Fibroblast of gingiva (primary cell): Measurements from ENCODE around the gene MEIS1.
A peak's percentile ranks its signal among the peaks of the same experiment; 100 is the strongest.

ENCODE experiments used
- DNase-seq: peaks from one replicate; pipeline ENCODE4 v3.0.0-alpha.2; 2011; ENCODE audit warnings: low read depth

Gene MEIS1

DNA sequence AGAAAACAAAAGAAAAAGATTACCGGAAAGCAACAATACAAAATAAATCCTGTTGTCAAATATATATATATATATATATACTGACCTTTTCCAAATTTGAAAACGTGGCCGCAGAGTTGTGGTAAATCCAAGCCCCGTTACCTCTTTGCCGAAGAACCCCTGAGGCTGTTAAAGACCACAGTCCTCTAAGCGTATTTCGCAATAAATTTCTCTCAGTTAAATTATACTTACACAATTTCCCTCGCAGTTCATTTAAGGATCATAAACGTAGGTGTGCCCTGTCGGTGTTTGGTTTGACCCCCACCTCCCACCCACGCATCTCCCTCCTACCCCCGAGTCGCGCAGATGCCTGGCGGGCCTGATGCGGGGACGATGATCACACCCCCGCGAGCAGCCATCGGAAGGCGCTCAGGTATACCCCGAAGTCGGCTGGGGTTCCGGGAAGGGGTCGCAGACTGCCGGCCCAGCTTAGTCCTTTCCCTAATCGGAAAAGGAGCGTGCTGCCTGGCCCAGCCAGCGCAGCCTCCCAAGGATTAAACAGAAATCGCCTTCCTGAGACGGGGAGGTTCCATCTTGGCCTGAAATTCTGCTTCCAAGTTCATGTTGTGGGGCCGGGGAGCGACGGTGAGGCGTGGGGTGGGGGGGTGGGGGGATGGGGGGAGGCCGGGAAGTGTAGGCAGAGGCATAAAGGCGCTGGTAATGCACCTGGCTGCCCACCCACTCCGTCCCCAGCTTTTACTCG is 2.9 kb upstream of the MEIS1 start:
- no peak for DNase-seq

DNA sequence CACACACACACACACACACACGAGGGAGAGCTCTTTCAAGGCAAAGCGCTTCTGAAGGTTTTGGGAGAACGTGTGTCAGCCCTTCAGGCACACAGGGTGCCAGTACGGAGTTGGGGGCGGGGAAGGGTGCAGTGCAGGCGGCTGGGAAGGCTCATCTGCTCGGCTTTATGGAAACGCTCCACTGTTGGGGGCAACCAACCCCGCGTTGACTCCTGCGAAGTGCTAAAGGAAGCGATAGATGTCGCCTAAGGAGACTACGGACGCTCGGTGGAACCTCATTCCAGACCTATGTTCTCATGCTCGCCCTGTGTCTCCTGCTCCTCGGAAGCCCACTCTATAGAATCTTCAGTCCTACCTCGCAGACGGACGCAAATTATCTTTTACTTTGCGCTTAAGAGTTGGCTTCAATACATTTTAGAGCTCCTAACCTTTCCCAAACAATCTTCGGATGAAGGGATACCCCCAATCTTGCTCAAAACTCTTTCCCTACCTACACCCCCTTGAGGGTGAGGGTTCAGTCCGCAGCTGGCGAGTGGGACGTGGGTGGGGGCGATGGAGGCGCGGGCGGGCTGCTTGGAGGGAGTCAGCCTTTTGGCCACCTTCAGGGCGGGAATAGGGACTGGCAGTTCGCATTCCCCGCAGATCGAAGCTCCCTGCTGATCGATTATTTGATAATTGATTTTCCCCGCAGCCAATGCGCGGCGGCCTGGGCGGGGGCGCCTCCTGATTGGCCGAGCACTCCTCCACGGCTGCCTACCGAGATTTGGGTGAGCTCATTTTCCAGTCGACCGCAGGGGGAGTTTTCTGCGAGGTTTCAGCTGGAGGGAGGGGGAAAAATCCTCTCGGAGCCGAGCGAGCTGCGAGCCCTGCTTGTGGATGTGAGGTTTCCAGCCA is 1.9 kb upstream of the MEIS1 start:
- peak; percentile 98 for DNase-seq

- no peak for DNase-seq
Observed at GRCh38 chr2:66433695-66433944, 1.3 kb upstream of the MEIS1 start.

- peak; percentile 74 for DNase-seq
Observed at GRCh38 chr2:66433945-66434678, 813 bp upstream of the MEIS1 start.

GRCh38 chr2:66435549-66435875 is 587 bp downstream of the MEIS1 start:
- DNase-seq = no peak

DNA sequence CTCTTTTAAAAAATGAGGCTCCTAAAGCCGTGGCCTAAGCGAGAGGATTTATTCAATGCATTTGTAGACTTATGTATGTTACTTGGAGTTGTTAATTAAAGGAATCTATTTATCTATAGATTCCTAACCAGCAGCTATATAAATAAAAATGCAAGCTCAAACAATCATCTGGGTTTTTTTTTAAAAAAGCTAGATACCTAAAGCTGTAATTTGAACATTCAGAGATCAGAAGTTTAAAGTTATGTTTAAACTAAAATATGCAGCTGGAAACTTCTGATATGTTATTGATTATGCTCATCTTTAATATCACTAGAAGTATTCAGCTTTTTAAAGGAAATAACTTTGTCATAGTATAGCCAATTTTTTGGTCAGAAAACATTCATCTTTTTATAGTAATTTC is 1.0 kb downstream of the MEIS1 start:
- no peak for DNase-seq

- DNase-seq = no peak
Observed at GRCh38 chr2:66436581-66437001, 1.7 kb downstream of the MEIS1 start.

GRCh38 chr2:66437109-66437690 is 2.3 kb downstream of the MEIS1 start:
- DNase-seq = no peak

DNA sequence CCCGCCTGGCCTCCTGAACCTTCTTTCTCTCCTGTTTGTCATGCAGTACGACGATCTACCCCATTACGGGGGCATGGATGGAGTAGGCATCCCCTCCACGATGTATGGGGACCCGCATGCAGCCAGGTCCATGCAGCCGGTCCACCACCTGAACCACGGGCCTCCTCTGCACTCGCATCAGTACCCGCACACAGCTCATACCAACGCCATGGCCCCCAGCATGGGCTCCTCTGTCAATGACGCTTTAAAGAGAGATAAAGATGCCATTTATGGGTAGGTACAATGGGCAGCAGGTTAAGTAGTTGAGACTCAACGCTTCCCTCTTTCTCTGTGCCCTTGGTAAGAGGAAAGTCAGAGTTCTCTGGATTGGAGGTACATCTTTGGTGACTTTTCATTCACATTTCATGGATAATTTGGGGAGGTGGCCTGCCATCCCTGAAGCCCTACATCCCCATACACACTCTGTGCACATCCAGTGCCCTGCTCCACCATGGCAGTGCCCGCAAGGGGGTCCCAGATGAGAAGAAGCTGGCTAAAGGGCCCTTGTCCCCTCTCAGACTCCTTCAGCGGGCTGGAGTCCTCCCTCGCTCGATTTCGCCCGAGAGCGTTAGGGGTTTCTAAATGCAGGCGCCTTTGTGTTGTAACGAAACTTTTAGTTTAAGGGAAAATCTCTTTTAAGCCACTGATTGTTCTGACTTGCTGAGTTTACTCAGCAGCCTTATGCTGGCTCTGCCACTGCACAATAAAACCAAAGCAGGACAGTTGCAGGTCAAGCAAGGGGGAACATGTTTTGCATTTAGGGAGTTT is 3.0 kb downstream of the MEIS1 start:
- DNase-seq = no peak

DNA sequence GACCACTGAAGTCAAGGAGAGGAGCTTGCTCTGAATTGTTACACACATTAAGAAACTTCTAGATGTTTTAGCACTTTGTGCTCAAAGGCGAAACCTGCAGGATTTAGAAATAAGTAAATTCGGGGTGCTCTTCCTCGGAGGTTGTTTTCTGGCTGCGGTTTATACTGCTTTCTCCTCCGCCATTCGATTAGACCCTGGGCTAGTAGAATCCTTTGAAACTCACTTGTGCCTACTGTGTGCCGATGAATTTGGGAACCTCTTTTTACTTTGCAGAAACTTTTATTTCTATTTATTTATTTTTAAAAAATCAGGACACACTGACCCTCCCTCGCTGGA is 3.5 kb downstream of the MEIS1 start:
- no peak for DNase-seq

DNA sequence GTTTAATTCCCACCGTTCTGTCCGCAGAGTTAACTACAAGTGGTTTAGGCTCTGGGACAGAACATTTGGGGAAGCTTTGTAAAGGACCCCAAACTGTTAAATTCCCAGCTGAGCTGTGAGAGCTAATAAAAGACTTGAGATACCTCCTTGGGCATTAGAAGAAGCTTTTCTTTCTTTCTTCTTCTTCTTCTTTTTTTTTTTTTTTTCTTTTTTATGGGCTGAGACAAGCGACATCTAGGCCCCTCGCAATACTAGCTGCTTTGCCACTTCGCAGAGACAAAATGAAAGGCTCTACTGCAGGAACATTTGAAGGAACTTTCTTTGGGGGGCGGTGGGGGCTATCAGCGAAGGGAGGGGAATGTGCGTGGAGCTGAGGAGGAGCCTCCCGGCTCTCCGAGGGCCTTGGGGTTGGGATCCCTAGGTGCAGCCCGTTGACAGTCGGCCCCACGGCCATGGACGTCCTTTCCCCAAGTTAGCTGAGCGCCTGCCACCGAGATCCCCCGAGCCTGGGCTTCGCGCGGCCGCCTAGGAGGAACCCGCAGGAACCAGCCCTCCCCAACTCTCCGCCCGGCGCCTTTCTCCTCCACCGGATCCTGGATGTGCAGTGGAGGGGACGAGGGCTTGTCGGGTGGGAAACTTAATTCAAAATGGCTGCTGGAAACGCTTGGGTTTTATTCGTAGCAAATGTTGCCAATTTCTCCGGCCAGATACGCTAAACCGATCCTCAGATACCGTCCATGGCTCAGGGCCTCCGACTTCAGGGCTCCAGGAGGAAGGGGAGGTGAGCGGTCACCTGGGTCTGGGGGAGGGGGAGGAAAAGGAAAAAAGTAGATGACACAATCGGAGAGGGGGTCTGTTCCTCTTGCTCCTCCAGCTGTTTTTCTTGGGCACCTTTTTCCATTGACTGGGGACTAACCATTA is 4.2 kb downstream of the MEIS1 start:
- no peak for DNase-seq

DNA sequence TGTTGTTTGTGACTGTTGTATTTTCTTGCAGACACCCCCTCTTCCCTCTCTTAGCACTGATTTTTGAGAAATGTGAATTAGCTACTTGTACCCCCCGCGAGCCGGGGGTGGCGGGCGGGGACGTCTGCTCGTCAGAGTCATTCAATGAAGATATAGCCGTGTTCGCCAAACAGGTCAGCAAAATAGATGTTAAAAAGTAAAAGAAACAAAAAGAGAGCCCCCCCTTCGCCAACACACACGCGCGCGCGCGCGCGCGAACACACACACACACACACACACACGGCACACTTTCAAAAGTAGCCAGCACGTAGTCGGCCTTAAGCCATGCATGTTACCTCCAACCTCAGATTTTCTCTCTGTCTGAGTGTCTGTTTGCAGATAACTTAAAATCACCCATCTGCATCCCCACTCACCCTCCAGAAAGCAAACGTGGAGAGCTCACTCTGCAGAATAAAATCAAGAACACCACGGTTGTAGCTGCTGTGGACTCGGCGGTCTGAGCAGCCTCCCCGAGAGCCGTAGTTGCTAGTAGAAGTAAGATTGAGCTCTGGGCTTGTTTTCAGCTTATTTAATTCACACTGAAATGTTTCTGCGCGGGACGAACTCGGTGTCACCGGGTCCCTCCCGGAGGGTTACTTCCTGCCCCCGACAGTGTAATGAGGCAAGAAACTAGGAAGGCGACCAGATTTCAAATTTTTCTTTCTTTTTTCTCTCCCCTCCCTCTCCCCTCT is 5.1 kb downstream of the MEIS1 start:
- peak; percentile 6 for DNase-seq

GRCh38 chr2:66440708-66441497 is 6.0 kb downstream of the MEIS1 start:
- DNase-seq = no peak

- DNase-seq = no peak
Observed at GRCh38 chr2:66441581-66442320, 6.8 kb downstream of the MEIS1 start.

DNA sequence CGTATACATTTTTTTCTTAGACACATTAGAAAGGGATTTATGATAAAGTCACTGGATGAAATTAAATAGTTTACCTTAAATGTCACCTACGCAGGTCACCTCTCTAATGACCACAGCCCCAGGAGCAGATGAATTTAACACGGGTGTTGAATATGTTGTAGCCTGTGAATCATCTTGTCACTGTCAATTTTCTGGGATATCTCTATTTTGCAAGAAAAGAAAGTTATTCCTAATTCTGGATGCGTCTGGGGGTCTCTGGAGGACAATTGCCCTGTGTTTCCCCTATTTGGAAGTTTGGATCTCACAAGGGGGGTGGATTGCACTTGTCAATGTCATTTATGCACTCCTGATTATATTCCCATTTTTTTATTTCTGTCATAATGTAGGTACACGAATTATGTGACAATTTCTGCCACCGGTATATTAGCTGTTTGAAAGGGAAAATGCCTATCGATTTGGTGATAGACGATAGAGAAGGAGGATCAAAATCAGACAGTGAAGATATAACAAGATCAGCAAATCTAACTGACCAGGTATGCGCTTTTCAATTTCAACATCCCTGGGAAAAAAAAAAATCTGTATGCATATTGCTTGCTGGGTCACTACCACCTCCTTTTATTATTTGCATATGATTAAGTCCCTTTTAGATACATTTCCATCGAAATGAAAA is 7.7 kb downstream of the MEIS1 start:
- DNase-seq = no peak

DNA sequence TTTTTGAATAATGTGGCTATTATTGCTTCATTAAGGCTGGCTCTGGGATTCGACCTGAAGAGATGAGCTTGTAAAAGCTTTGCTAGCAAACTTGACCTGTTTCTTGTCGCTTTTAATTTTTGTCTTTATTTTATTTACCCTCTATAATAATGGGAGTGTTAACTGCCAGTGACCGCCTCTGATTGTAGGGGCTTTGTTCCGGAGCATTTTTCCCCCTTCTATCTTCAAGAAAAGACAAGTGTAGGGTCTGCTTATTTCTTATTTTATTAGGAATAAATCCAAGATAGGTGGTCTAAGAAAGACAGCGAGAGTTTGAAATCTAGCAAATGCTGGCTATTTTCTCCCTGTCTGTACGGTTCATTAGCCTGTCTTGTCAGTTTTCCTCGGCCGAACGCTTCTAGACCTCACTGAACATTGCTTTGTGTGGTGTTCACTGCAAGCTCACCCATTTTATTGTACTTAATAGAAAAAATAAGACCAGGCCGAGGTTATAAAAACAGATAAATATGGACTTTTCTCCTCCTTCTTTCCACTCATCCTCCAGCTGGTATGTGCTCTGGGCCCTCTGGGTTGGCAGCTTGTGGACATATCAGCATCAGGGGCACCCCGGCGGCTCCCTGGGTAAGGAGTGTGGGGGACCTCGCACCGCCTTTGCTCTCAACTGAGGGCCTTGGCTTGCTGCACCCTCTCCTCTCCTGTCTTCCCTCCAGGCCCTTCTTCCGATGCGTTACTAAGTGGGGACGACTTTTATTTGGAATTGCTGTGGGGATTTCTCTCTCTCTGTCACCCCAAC is 8.5 kb downstream of the MEIS1 start:
- DNase-seq = no peak
